Keratinocyte (primary cell): ENCODE results near the gene HOXA5.

Experiments used
- CTCF ChIP-seq, 3 experiments: IDR thresholded peaks in 1 of 3; conservative IDR thresholded peaks in 1 of 3; optimal IDR thresholded peaks in 1 of 3; 2 replicates in 2 of 3; 3 replicates in 1 of 3; pipeline versions ENCODE3 to v1.5.1; 2011; ENCODE audit warnings: low read length in 3 of 3, mild to moderate bottlenecking in 3 of 3, moderate library complexity in 2 of 3, control low read depth in 1 of 3, inconsistent platforms in 1 of 3; ENCODE audit not compliant: insufficient read depth in 2 of 3; ENCODE audit errors: extremely low read depth in 1 of 3
- EZH2 ChIP-seq: IDR thresholded peaks from one replicate; pipeline ENCODE4 v1.6.1; 2012; ENCODE audit warnings: inconsistent platforms, mild to moderate bottlenecking, low read length, moderate library complexity

- TF ChIP-seq CTCF (optimal IDR thresholded peaks at IDR 0.05 in 1 of 3, IDR thresholded peaks at IDR 0.05 in 1 of 3, conservative IDR thresholded peaks at IDR 0.05 in 1 of 3; ENCODE audit: extremely low read depth in 1 of 3, insufficient read depth in 2 of 3, low read length in 3 of 3): no peak
- TF ChIP-seq EZH2: no peak
Measured at GRCh38 chr7:27191833-27192545, 48.5 kb upstream of the HOXA5 start.
